HepG2 (cell line): ENCODE measurements around the gene STOM. TPM values are rescaled to one million over a fixed set of nuclear protein-coding genes. Genes with fewer than 3 reads are reported as not detected.

Experiments
- ATF1 ChIP-seq: IDR thresholded peaks from 2 replicates; pipeline ENCODE4 v1.6.1; 2016; ENCODE audit warnings: mild to moderate bottlenecking, control low read depth
- BCL3 ChIP-seq: sonication (generic); formaldehyde crosslinking; IDR thresholded peaks from 2 replicates; pipeline ENCODE4 v1.5.1; 2020; ENCODE audit warnings: mild to moderate bottlenecking, missing genetic modification reagents, moderate library complexity
- CEBPG ChIP-seq: IDR thresholded peaks from 2 replicates; pipeline ENCODE4 v1.6.1; 2016
- ELF1 ChIP-seq: sonication (generic); formaldehyde crosslinking; IDR thresholded peaks from 2 replicates; pipeline ENCODE4 v1.4.0; 2020; ENCODE audit warnings: missing genetic modification reagents
- HDAC6 ChIP-seq: fragments of 200-600 bp; sonication (generic); IDR thresholded peaks from 2 replicates; pipeline ENCODE4 v1.7.0; 2017; ENCODE audit warnings: mild to moderate bottlenecking, antibody characterized with exemption, low read length, low read depth
- HOXA7 ChIP-seq: sonication (generic); formaldehyde crosslinking; IDR thresholded peaks from 2 replicates; pipeline ENCODE4 v1.8.1; 2022; ENCODE audit warnings: mild to moderate bottlenecking, missing genetic modification reagents, moderate library complexity
- MEIS2 ChIP-seq: sonication (generic); formaldehyde crosslinking; IDR thresholded peaks from 2 replicates; pipeline ENCODE4 v1.9.0; 2021; ENCODE audit warnings: mild to moderate bottlenecking, missing genetic modification reagents
- MTA3 ChIP-seq: sonication (generic); formaldehyde crosslinking; IDR thresholded peaks from 2 replicates; pipeline ENCODE4 v1.4.0; 2020; ENCODE audit warnings: missing genetic modification reagents
- PAX8 ChIP-seq: sonication (generic); formaldehyde crosslinking; IDR thresholded peaks from 2 replicates; pipeline ENCODE4 v1.8.0; 2022; ENCODE audit warnings: mild to moderate bottlenecking, missing genetic modification reagents, borderline replicate concordance
- SKIL ChIP-seq: sonication (generic); formaldehyde crosslinking; IDR thresholded peaks from 2 replicates; pipeline ENCODE4 v1.8.0; 2022; ENCODE audit warnings: missing genetic modification reagents, mild to moderate bottlenecking, moderate library complexity, borderline replicate concordance
- SOX6 ChIP-seq, 2 experiments: fragments of 450-650 bp in 1 of 2; sonication (generic) in 1 of 2; formaldehyde crosslinking in 1 of 2; IDR thresholded peaks; 2 replicates each; pipeline versions ENCODE4 v1.4.0 to v1.6.1; 2017 to 2020; ENCODE audit warnings: antibody characterized with exemption in 1 of 2, mild to moderate bottlenecking in 1 of 2, missing genetic modification reagents in 1 of 2
- SPEN ChIP-seq: sonication (generic); formaldehyde crosslinking; IDR thresholded peaks from 2 replicates; pipeline ENCODE4 v1.5.1; 2020; ENCODE audit warnings: low read depth, mild to moderate bottlenecking, missing genetic modification reagents
- YEATS4 ChIP-seq: sonication (generic); formaldehyde crosslinking; IDR thresholded peaks from 2 replicates; pipeline ENCODE4 v1.4.0; 2020; ENCODE audit warnings: missing genetic modification reagents, borderline replicate concordance
- ZBTB14 ChIP-seq: sonication (generic); formaldehyde crosslinking; IDR thresholded peaks from 2 replicates; pipeline ENCODE4 v1.4.0; 2020; ENCODE audit warnings: missing genetic modification reagents
- ZBTB26 ChIP-seq: IDR thresholded peaks from 2 replicates; pipeline ENCODE4 v1.6.1; 2016; ENCODE audit warnings: missing compliant biosample characterization, missing genetic modification reagents, borderline replicate concordance
- ZNF160 ChIP-seq: sonication (generic); formaldehyde crosslinking; IDR thresholded peaks from 2 replicates; pipeline ENCODE4 v1.8.0; 2022; ENCODE audit warnings: mild to moderate bottlenecking, inconsistent platforms, missing genetic modification reagents
- ZNF30 ChIP-seq: sonication (generic); formaldehyde crosslinking; IDR thresholded peaks from 2 replicates; pipeline ENCODE4 v1.5.0; 2020; ENCODE audit warnings: mild to moderate bottlenecking, missing genetic modification reagents
- ZNF326 ChIP-seq: sonication (generic); formaldehyde crosslinking; IDR thresholded peaks from 2 replicates; pipeline ENCODE4 v1.4.0; 2020; ENCODE audit warnings: missing genetic modification reagents, borderline replicate concordance
- ZNF572 ChIP-seq: sonication (generic); formaldehyde crosslinking; IDR thresholded peaks from 2 replicates; pipeline ENCODE4 v1.5.1; 2020; ENCODE audit warnings: mild to moderate bottlenecking, missing genetic modification reagents
- ZNF687 ChIP-seq: sonication (generic); formaldehyde crosslinking; IDR thresholded peaks from 2 replicates; pipeline ENCODE4 v1.5.1; 2020; ENCODE audit warnings: mild to moderate bottlenecking, missing genetic modification reagents, moderate library complexity
- polyA plus RNA-seq, 8 experiments: library from polyadenylated mRNA; depleted of rRNA in 3 of 8; stranded (reverse) in 7 of 8; unstranded in 1 of 8; fragments of >200 nt; fragmentation: Illumina TruSeq in 4 of 8; extraction: Trizol in 4 of 8; gene quantifications; 2 replicates each; pipeline versions ENCODE4 v1.2.1 to v1.2.3, GENCODE V29; 2011 to 2016; ENCODE audit warnings: low read depth in 4 of 8, missing spikeins in 1 of 8, mixed read lengths in 1 of 8; ENCODE audit not compliant: insufficient read depth in 1 of 8
- total RNA-seq, 5 experiments: library from RNA; depleted of rRNA; stranded (reverse); fragments of >200 nt; fragmentation: Illumina TruSeq; extraction: Trizol; gene quantifications; 2 replicates each; pipeline ENCODE4 v1.2.3, GENCODE V29; 2016; ENCODE audit warnings: low read depth in 1 of 5

The STOM gene
- total and polyA plus RNA-seq, 2 of the 13 experiments (the other 11 are each of a cell fraction or from before 2014, with no cell fraction given) = 43.6 to 165 TPM

GRCh38 chr9:121289772-121290370 lies 80.2 kb downstream of the STOM start (continued):
- no peak for TF ChIP-seq ELF1 (CRISPR knock-in tag)
- no peak for TF ChIP-seq SOX6 (IDR thresholded peaks at IDR 0.05)
- no peak for TF ChIP-seq SOX6 (CRISPR knock-in tag; IDR thresholded peaks at IDR 0.05)
- no peak for TF ChIP-seq ZNF326
- TF ChIP-seq ZBTB26 = no peak
- TF ChIP-seq HOXA7 = no peak
- no peak for TF ChIP-seq ZBTB14 (CRISPR knock-in tag)
- TF ChIP-seq ATF1 = no peak
- TF ChIP-seq ZNF572 = peak; percentile 65; the same call in 1 of the 2 replicates
- no peak for TF ChIP-seq HDAC6
- TF ChIP-seq SKIL = no peak
- peak; percentile 97 for TF ChIP-seq CEBPG
- no peak for TF ChIP-seq ZNF160 (CRISPR knock-in tag)
- TF ChIP-seq SPEN = peak; percentile 1; the same call in 1 of the 2 replicates
- TF ChIP-seq BCL3 (CRISPR knock-in tag) = peak; percentile 37; the same call in 1 of the 2 replicates
- no peak for TF ChIP-seq YEATS4
- no peak for TF ChIP-seq MEIS2 (CRISPR knock-in tag)
- no peak for TF ChIP-seq ZNF30 (CRISPR knock-in tag)
- peak; percentile 70 for TF ChIP-seq ZNF687 (CRISPR knock-in tag)
- TF ChIP-seq MTA3 (CRISPR knock-in tag) = no peak
- TF ChIP-seq PAX8 (CRISPR knock-in tag) = no peak
